DMS 273 treated with DMSO at 0.1 percent for 48 hours (cell line): ENCODE data around the gene SERINC2.

Experiments
- DNase-seq: peaks from one replicate; lab custom pipeline; 2025; lab: John Stamatoyannopoulos, UW

SERINC2 gene

DNA sequence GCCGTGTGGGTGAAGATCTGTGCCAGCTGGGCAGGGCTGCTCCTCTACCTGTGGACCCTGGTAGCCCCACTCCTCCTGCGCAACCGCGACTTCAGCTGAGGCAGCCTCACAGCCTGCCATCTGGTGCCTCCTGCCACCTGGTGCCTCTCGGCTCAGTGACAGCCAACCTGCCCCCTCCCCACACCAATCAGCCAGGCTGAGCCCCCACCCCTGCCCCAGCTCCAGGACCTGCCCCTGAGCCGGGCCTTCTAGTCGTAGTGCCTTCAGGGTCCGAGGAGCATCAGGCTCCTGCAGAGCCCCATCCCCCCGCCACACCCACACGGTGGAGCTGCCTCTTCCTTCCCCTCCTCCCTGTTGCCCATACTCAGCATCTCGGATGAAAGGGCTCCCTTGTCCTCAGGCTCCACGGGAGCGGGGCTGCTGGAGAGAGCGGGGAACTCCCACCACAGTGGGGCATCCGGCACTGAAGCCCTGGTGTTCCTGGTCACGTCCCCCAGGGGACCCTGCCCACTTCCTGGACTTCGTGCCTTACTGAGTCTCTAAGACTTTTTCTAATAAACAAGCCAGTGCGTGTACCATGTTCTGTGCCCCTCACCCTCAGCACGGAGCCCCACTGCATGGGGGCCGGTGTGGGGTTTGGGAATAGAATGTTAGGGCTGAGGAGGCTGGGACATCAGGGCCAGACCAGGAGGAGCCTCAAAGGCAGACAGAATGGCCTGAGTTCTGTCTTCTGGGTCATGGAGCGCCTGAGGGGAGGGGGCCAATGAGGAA is 21.3 kb downstream of the SERINC2 start:
- no peak for DNase-seq

DNA sequence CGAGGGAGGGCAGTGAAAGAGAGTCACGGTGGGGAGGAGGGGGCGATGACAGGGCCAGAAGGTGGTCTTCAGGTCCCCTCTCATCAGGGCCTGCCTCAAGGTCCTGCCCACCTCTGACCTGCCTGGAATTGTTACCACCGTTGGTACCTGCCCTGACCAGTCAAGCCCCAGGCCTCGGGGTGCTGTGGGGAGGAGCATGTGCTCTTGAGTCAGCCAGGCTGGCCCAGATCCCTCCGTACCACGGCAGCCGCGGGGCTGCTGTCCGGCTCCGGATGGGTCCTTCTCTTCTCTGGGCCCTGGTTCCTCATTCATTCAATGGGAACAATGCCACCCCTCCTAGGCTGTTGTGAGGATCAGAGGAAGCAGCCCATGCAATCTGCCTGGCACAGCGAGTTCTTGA is 22.0 kb downstream of the SERINC2 start:
- DNase-seq: no peak

DNA sequence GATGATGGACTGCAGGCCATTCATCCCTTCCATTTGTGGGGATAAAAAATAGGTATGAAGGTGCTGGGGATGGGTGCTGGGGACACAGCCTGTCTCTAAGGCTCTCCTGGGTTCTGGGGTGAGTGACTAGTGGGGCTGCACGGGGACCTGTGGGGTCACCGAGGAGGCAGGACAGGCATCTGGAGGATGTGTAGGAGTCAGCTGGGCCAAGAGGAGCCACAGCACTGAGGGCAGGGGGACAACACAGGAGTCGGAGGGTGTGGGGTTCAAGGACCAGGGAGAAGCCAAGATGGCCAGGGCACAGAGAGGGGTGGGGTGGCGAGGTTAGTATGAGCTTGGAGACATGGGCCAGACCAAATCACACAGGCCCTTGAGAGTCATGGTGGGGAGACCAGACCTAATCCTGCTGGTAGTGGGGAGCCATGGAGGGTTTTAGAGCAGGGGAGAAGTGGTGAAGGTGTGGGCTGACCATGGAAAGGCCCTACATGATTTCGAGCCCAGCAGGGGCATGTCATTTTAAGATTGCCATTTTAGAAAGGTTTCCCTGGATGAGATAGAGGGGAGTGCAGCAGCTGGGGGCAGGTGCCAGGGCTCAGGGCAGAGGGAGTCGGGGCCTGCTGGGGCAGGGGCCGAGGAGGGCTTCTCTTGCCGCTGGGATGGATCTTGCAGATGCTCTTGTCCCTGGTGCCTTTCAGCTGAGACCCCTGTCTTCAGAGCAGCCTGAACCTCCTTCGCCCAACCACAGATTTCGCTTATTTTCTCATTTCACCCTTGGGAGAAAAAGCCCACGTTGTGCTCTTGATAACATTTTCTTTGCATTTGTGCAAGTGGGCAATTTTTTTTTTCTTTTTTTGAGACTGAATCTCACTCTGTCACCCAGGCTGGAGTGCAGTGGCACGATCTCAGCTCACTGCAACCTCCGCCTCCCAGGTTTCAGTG is 22.7 kb downstream of the SERINC2 start:
- DNase-seq: no peak

DNA sequence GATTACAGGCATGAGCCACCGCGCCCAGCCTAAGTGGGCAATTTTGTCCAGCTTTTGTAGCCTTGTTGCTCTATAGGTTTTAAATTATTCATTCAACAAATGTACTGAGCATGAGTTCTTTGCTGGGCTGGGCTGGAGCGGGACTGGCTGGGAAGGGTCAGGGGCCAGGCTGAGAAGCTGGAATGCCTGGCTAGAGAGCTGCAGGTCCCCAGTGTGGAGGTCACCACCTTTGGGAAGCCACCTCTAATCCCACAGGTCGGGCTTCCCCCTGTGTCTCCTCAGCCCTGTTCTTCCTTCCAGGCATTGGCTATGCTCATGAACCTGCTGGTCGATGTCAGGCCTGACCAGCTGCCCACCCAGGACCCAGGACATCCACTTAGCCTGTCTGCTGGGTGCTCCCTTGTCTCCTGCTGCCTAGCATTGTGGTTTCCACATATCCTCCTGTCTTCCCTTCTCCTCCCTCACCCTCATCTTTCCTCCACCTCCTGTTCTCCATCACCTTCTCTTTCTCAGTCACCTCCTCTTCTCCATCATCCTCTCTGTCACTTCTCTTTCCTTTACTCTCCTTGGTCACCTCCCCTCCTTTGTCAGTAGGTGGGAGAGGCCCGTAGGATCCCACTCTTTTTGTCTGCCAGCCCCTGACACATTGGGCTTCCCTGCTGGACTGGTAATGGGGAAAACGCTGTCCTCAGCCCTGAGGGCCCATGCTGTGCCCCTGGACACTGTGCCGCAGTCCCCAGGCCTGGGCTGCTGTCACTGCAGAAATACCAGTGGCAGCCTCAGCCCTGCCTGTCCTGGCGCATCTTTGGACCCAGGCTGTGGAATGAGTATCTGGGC is 23.8 kb downstream of the SERINC2 start:
- DNase-seq: no peak

DNA sequence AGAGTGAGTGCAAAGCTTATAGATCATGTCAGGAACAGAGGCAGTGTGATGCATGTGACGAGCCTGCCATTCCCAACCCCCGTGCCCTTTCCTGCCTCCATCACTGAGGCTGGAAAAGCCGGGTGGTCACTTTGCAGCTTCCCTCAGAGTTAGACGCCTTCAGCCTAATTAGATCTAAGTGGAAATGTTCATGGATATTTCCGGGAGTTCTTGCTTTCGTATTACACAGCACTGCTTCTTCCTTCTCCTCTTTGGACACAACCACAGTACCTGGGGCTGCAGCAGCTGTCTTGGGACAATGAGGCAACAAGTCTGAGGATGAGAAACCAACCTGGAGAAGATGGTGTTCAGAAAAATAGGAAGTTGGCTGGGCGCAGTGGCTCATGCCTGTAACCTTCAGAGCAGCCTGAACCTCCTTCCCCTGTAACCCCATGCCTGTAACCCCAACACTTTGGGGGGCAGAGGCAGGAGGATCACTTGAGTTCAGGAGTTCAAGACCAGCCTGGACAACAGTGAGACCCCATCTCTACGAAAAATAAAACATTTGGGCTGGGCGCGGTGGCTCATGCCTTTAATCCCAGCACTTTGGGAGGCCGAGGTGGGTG is 24.5 kb downstream of the SERINC2 start:
- DNase-seq: no peak

DNA sequence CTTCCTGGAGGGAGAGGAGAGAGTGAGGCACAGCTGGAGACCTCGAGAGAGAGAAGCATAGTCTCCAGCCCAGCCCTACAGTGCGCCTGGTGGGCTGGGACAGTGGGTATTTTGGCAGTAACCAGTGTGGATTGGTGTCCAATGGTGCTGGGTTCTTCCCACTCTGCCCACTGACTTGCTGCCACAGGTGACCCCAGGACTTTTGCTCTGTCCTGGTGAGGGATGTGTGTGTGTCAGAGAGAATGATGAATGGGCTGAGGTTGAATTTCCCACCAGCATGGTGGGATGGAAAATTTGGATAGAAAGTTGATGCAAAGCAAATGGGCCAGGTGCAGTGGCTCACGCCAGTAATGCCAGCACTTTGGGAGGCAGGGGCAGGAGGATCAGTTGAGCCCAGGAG is 26.3 kb downstream of the SERINC2 start:
- no peak for DNase-seq

DNA sequence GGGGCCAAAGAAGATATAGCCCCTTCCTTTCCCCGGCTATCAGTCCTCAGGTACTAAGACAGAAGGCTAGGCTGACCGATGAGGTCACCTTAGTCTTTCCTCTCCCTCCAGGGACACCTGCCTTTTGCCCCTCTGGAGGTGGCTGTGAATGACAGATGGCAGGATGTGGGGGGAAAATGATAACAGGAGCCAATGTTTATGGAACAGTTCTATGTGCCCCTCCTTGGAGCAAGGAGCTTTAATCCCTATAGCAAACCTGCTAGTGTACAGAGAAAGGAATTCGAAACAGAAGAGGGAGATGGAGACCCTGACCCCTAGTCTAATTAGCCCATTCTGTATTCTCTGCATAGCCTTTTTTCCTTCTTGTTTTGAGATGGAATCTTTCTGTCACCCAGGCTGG is 28.1 kb downstream of the SERINC2 start:
- no peak for DNase-seq

DNA sequence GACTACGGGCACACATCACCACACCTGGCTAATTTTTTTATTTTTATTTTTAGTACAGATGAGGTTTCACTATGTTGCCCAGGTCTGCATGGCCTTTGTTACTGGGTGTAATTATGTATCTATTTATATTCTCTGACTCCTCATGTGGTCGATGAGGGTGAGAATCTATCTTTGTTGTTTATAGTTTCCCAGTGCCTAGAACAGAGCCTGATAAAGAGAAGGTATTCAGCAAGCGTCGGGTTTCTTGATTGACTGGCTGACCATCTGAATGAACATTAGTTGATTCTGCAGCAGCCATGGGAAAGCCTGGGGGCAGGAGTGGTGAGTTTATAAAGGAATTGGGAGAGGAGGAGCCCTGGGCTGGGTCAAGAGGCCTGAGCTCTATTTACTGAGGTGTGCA is 28.5 kb downstream of the SERINC2 start:
- DNase-seq: no peak

DNA sequence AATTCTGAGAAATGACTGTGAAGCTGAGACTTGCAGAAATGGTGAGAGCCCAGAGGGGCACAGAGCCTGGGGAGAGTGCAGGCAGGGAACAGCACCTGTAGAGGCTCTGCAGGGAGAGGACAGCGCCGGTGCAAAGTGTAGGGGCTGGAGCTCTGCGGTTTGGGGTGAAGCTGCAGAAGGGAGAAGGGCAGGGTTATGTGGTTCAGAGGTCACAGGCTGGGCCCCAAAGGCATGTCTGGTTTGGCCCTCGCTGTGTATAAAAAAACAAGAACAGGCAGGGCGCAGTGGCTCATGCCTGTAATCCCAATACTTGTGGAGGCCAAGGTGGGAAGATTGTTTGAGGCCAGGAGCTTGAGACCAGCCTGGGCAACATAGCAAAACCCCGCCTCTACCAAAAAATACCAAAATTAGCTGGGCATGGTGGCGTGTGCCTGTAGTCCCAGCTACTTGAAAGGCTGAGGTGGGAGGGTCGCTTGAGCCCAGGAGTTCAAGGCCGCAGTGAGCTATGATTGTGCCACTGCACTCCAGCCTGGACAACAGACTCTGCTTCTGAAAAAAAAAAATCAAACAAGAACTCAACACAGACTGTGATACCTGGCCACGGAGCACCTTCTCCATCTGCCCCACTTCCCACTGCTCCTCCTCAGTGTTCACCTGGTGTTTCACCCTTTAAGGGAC is 29.1 kb downstream of the SERINC2 start:
- DNase-seq: no peak

DNA sequence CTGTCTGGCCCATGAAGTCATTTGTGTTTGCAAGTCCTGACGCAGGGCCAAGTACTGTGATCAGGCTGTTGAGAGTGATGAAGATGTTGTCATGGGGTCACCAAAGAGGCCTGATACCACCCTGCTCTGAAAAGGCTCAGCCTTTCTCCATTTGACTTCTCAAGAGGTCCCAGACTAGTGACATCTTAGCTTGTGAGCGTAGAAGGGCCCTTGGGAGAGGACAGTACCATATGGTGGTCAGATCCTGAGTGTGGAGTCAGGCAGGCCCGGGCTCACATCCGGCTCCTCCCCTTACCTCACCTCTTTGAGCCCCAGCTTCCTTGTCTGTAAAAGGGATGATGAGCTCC is 29.6 kb downstream of the SERINC2 start:
- DNase-seq: no peak

DNA sequence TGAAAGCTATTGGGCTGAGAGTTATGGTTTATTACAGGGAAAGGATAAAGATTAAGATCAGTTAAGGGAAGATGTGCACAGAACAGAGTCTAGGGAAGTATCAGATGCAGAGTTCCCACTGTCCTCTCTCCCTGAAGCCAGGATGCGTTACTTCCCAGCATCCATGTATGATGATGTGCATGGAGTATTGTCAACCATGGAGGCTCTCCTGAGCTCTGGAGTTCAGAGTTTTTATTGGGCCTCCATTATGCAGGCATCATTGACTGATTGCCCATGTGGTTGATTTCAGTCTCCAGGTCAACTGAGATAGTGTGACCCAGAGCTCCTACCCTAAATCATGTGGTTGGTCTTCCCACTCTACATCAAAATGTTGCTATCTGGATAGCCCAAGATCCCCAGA is 30.7 kb downstream of the SERINC2 start:
- DNase-seq: no peak

DNA sequence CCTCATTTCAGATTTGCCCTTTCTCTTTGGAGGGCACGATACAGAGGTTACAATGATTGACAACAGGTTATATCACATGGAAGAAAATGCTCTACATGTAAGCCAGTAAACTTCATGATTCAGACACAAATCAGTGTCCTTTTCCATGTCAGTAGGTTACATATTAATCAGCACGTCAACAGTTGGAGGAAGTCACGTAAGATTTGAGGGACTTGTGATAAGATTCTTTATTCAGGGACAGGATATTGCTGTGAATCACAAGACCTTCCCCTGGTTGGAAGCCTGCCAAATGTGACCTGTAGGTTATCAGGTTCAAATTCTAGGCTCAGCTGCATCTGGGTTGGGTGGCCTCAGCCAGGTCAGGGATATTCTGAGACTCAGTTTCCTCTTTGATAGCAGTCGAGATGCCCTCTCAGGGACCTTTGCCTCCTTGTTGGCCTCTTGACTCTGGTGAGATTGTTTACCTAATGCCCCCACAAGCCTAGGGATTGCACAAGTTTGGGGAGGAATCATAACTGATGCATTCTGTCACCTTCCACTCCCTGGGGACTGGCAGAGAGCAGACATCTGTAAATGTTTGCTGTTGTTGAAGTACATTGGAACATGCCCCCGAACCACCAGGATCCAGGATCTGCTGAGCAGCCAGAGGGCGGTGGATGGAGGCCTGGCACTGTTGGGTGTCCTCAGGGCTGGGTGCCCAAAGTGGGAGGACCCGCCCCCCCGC is 31.9 kb downstream of the SERINC2 start:
- no peak for DNase-seq

DNA sequence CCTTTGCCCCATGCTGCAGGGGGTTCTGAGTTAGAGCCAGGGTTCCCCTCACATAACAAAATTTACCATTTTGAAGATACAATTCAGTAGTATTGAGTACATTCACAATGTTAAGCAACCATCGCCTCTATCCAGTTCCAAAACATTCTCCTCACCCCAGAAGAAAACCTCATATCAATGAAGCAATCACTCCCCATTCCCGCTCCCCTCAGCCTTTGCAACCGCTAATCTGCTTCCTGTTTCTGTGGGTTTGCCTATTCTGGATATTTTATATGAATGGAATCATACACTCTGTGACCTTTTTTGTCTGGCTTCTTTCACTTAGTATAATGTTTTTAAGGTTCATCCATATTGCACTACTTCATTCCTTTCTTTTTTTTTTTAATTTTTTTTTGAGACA is 32.9 kb downstream of the SERINC2 start:
- no peak for DNase-seq

DNA sequence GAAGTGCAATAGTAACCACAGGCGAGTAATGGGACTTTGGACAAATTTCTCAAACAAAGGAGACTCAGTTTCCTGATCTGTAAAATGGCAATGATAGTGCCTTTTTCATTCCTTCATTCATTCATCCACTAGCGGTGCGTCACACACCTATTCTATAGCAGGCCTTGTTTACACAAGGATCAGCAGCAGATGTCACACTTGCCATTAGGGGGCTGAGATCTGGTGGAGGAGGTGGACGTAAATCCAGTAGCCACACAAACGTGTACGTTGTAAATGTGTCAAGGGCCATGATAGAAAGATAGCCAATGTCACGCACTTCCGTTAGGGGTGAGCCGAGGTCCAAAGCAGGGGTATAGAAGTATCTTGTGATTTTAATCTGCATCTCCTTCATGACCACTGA is 34.2 kb downstream of the SERINC2 start:
- peak; percentile 23 for DNase-seq

DNA sequence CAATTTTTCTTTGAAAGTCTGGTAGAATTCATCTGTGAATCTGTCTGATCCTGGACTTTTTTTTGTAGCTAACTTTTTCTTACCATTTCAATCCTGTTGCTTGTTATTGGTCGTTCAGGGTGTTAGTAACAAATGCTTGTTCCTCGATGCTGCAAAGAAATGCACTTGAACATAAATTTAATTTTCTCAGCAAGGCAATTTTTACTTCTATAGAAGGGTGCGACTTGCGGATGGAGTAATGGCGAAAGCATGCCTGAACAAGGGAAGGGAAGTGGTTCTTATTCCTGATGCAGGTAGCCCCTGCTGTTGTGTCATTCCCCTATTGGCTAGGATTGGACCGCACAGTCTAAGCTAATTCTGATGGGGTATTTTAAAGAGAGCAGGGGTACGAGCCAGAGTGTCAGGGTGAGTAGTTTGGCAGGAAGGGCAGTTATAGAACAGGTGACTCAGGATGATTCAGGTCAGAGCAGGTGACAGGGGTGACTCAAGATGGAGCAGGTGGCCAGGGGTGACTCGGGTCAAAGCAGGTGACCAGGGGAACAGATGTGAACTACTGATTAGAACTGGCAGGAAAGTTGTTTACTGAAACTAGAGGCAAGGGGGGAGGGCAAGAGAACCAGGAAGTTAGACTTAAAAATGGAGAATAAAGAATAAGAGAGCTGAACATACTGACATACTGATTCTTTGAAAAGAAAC is 40.5 kb downstream of the SERINC2 start:
- DNase-seq: no peak

DNA sequence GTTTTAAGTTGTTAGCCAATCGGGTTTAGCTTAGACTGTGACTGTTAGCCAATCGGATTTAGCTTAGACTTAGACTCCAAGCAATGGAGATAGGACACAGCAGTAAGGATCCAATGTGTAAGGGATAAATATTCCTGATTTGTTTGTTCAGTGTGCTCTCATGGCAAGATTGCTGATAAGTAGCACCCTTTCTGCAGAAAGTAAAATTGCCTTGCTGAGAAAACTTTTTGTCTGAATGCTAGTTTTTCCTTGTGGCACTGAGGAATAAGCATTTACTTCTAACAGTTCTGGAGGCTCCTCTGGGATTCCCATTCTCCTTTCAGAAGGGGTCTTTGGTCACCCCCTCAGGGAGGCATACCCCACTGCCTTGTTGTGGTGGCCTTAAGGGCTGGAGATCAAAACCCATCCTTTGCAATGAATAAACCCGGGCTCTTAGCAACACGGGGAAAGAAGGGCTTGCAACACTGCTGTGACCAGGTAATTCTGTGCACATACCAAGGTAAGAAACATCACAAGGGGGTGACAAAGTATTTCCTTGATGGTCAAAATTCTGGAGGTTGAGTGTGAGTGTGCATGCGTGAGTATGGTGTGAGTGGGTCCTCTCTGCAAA is 45.4 kb downstream of the SERINC2 start:
- no peak for DNase-seq

DNA sequence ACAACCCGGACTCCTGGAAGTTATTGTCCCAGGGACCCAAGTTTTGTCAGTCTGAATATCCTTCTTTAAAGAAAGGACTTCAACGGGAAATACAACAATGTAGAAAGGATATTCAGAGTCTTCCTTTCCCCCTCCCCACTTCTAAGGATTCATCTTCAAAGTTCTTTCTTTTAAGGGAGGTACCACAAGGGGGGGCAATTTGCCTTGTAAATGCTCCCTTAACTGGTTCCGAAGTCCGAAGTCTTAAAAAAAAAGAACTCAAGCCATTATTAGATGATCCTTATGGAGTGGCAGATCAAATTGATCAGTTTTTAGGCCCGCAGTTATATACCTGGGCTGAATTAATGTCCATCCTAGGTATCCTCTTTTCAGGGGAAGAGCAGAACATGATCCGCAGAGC is 47.0 kb downstream of the SERINC2 start:
- DNase-seq: no peak

DNA sequence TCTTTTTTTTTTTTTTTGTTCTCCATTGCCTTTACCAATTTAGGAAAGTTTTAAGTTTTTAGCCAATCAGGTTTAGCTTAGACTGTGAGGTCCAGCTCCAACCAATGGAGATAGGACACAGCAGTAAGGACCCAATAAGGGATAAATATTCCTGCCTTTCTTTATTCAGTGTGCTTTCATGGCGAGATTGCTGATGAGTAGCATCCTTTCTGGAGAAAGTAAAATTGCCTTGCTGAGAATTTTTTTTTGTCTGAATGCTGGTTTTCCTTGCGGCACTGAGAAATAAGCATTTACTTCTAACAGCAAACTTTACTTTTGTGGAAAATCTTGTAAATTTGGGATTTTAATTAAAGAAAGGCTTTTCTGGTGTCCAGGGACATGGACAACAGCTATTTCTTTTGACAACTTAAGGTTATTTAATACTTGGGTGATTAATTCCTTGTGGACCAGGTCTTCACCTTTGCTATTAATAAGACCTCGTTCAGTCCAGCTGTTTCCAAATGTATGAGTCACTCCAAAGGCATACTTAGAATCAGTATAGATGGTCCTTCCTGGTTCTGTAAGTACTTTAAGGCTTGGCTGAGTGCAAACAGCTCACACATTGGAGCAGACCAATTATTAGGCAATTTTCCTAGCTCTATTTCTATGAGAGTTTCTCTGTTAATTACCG is 54.1 kb downstream of the SERINC2 start:
- DNase-seq: no peak

DNA sequence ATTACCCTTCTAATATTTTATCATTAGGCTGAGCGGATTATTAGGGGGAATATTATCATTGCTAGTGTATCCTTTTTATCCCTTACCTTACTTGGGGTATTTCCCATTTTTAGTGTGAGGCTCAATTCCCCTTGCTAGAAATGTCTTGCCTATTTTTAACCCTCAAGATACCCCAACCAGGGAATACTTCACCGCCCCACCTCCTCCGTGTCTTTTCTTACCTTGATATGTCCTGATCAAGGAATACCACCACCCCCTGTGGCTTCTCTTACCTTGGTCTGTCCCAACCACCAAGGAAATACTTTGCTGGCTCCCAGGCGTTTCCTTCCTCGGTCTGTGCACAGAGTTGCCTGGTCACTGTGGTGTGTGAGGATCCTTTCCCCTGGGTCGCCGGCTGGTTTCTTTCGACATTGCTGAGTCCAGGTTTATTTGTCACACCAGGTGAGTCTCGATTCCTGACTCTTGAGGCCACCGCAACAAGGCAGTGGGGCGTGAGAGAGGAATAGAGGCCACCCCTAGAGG is 57.8 kb downstream of the SERINC2 start:
- no peak for DNase-seq
